Transverse colon (tissue), 3 donors: ENCODE data around the gene FAM9A.

Experiments
- POLR2A ChIP-seq: fragments of 450-650 bp; IDR thresholded peaks from one replicate; pipeline ENCODE4 v1.6.1; 2016; ENCODE audit warnings: antibody characterized with exemption, mild to moderate bottlenecking, moderate library complexity
- TF ChIP-seq, protein P1 (sequence below), 5 experiments: fragments of 200-600 bp in 3 of 5; fragments of 450-650 bp in 2 of 5; sonication (generic) in 3 of 5; IDR thresholded peaks; 1 replicate in 2 of 5; 2 replicates in 3 of 5; pipeline ENCODE4 v1.5.1; 2016 to 2017; ENCODE audit warnings: antibody characterized with exemption in 5 of 5, inconsistent platforms in 3 of 5, mild to moderate bottlenecking in 2 of 5, moderate library complexity in 1 of 5

DNA sequence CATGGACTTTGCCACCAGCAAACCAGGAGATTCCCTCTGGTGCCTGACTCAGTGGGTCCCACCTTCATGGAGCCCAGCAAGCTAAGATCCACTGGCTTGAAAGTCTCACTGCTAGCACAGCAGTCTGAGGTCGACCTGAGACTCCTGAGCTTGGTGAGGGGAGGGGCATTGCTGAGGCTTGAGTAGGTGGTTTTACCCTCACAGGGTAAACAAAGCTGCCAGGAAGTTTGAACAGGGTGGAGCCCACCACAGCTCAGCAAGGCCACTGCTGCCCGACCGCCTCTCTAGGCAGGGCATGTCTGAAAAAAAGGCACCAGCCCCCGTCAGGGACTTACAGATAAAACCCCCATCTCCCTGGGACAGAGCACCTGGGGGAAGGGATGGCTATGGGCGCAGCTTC is 28.1 kb downstream of the FAM9A start:
- TF ChIP-seq, protein P1, sequence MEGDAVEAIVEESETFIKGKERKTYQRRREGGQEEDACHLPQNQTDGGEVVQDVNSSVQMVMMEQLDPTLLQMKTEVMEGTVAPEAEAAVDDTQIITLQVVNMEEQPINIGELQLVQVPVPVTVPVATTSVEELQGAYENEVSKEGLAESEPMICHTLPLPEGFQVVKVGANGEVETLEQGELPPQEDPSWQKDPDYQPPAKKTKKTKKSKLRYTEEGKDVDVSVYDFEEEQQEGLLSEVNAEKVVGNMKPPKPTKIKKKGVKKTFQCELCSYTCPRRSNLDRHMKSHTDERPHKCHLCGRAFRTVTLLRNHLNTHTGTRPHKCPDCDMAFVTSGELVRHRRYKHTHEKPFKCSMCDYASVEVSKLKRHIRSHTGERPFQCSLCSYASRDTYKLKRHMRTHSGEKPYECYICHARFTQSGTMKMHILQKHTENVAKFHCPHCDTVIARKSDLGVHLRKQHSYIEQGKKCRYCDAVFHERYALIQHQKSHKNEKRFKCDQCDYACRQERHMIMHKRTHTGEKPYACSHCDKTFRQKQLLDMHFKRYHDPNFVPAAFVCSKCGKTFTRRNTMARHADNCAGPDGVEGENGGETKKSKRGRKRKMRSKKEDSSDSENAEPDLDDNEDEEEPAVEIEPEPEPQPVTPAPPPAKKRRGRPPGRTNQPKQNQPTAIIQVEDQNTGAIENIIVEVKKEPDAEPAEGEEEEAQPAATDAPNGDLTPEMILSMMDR (IDR thresholded peaks at IDR 0.05): no peak
- TF ChIP-seq POLR2A: no peak
